Esophagus squamous epithelium (tissue), 5 donors: ENCODE results near the gene MRM2. TPM values are rescaled to one million over a fixed set of nuclear protein-coding genes. Genes with fewer than 3 reads are reported as not detected.

Experiments
- DNase-seq: peaks from one replicate; lab custom pipeline; 2025; lab: John Stamatoyannopoulos, UW
- H3K27ac ChIP-seq, 4 donors: fragments of 200-600 bp; sonication (generic); one replicate each; pipeline ENCODE4 v1.5.1; 2016 to 2019; ENCODE audit warnings: mild to moderate bottlenecking in 1 of 4
- H3K27me3 ChIP-seq, 4 donors: fragments of 200-600 bp; sonication (generic); 1 replicate in 3 of 4; 2 replicates in 1 of 4; pipeline versions ENCODE4 v1.5.1 to v1.6.0; 2017 to 2021; ENCODE audit warnings: antibody characterized with exemption in 1 of 4
- H3K36me3 ChIP-seq, 3 donors: fragments of 200-600 bp; sonication (generic); one replicate each; pipeline ENCODE4 v1.5.1; 2016 to 2019
- H3K4me1 ChIP-seq, 3 donors: fragments of 200-600 bp; sonication (generic); one replicate each; pipeline ENCODE4 v1.5.1; 2017 to 2019
- H3K4me3 ChIP-seq, 4 donors: fragments of 200-600 bp; sonication (generic); 1 replicate in 3 of 4; 2 replicates in 1 of 4; pipeline ENCODE4 v1.5.1; 2016 to 2019; ENCODE audit warnings: mild to moderate bottlenecking in 2 of 4, moderate library complexity in 1 of 4
- H3K9me3 ChIP-seq, 3 donors: fragments of 200-600 bp; sonication (generic); one replicate each; pipeline ENCODE4 v1.5.1; 2016 to 2019
- POLR2A ChIP-seq, 4 donors: fragments of 450-650 bp; IDR thresholded peaks; one replicate each; pipeline ENCODE4 v1.6.1; 2017; ENCODE audit warnings: antibody characterized with exemption in 4 of 4, mild to moderate bottlenecking in 4 of 4, moderate library complexity in 3 of 4
- WGBS, 2 donors: methylation state at CpG; one replicate each; pipeline ENCODE4 v1.1.5; 2018; 5-methylcytosine and 5-hydroxymethylcytosine counted together
- intact Hi-C: fragments of 100-400 bp; cut with DNase I; formaldehyde crosslinking; loops from one replicate; pipeline ENCODE4 v1.15.0; 2022
- total RNA-seq, 4 donors: library from RNA; depleted of rRNA; stranded (reverse); fragments of >200 nt; gene quantifications; one replicate each; pipeline ENCODE4 v1.1.0, GENCODE V29; 2016
- TF ChIP-seq, protein P1 (sequence below), 6 experiments: fragments of 450-650 bp in 4 of 6; fragments of 200-600 bp in 2 of 6; sonication (generic) in 2 of 6; IDR thresholded peaks; one replicate each; pipeline ENCODE4 v1.5.1; 2016 to 2019; ENCODE audit warnings: antibody characterized with exemption in 6 of 6, mild to moderate bottlenecking in 4 of 6, moderate library complexity in 4 of 6
- donor health status: DM: yes; HTN: yes; CAD: no.

MRM2 gene
- total RNA-seq, 4 donors from 2014 or later: 16.8 to 31.5 (median 17.9) TPM

DNA sequence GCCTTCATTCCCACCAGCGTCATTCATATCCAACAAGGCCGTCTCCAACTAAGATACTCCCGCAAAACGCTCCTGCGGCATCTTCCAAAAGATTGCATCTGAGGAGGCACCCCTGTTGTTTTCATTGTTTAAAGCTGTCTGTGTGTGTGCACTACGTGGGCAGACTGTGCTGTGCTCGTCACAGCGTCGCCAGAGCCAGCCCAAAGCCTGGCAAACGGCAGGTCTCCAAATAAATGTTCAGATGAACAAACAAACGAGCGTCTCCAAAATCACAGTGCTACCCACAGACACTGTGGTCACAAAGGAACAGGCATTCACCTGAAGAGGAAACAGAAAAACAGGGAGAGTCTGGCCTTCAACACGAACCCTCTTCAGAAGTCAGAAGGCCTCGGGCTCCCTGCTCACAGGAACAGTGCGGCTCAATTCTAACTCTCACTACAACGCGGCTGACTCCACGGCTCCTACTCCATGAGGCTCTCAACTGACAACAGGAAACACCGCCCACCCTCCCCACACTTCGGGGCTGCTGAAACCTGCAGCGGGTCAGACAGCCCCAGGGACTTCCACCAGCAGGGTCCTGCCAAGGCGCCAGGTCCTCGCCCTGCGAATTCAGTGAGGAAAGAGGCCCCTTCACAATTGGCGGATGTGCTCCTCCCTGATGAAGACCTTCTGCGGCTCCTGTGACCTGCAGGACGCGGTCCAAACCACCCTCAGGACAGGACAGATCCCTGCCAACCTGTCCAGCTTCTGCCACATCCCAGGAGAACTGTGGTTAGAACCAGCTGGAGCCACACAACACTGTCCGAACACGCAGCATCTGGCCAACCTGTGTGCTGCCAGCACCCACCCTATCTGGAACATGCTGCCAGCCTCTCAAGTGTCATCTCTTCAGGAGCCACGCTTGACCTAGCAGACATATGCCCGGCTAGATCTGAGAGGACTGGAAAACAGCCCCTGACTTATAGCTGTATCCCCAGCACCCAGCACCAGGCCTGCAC, 45.3 kb downstream of the MRM2 start:
- 82 to 85% methylated on average over 10 to 16 of the region's 32 CpGs for WGBS, 2 donors
- DNase-seq: no peak
- peaks cover 0 to 56% (median 9%) of the 10 kb centered on the region in 3 donors for H3K36me3 ChIP-seq
- no peaks in the 10 kb centered on the region for H3K9me3 ChIP-seq
- intact Hi-C loops: no loop called here
- H3K4me1 ChIP-seq: peaks cover 0 to 15% (median 5%) of the 10 kb centered on the region in 3 donors
- no peak overlapping the region for H3K27ac ChIP-seq
- H3K27me3 ChIP-seq: no peaks in the 10 kb centered on the region
- no peak overlapping the region for H3K4me3 ChIP-seq
- no peak for TF ChIP-seq POLR2A (IDR thresholded peaks at IDR 0.05)
- TF ChIP-seq, protein P1, sequence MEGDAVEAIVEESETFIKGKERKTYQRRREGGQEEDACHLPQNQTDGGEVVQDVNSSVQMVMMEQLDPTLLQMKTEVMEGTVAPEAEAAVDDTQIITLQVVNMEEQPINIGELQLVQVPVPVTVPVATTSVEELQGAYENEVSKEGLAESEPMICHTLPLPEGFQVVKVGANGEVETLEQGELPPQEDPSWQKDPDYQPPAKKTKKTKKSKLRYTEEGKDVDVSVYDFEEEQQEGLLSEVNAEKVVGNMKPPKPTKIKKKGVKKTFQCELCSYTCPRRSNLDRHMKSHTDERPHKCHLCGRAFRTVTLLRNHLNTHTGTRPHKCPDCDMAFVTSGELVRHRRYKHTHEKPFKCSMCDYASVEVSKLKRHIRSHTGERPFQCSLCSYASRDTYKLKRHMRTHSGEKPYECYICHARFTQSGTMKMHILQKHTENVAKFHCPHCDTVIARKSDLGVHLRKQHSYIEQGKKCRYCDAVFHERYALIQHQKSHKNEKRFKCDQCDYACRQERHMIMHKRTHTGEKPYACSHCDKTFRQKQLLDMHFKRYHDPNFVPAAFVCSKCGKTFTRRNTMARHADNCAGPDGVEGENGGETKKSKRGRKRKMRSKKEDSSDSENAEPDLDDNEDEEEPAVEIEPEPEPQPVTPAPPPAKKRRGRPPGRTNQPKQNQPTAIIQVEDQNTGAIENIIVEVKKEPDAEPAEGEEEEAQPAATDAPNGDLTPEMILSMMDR (IDR thresholded peaks at IDR 0.05): no peak

DNA sequence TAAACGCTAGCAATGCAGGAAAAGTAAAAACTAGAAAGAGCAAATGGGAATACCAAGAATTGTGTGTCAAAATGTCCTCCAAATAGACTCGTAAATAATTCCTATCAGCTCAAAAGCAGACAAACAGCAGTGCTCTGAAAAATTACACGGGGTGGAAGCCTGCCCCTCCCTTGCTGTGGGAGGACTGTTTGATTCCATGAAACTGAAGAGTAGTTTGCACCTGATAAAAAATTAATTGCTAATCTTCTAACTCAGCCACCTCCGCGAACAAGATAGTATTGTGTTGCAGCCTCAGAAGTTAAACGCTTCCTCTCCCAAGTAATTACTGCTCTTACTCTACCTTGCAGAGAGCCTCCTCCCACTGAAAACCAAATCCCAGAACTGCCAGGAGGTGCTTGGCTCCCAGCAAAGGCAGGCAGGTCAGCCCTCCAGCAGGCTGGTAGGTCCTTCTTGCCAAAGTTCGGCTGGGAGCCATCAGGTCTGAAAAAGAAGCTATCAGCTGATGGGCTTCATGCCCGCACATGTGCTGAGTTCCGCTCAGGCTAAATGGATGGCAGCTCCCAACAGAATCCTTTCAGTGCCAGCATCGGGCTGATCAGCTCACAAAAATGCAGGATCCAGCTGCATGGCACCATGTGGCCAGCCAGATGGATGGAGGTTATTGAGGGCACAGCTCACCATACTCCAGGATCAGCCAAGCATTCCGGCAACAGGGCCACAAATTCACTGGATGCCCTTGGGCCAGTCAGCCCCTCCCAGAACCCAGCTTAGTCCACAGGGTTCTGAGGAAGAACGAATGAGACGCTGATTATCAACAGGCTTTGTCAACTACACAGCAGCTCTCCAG, 46.4 kb downstream of the MRM2 start:
- no peak for DNase-seq
- Histone ChIP-seq H3K27me3 (no peaks in the 10 kb centered on the region), H3K9me3 (no peaks in the 10 kb centered on the region), H3K27ac (no peak overlapping the region), H3K4me1 (peaks cover 0 to 15% (median 5%) of the 10 kb centered on the region in 3 donors), H3K4me3 (no peak overlapping the region), H3K36me3 (peaks cover 0 to 51% (median 7%) of the 10 kb centered on the region in 3 donors)
- TF ChIP-seq, protein P1 (IDR thresholded peaks at IDR 0.05): no peak
- TF ChIP-seq POLR2A (IDR thresholded peaks at IDR 0.05): no peak
- intact Hi-C loops: no loop called here
- 53 to 57% methylated on average over 10 to 11 of the region's 13 CpGs for WGBS, 2 donors

DNA sequence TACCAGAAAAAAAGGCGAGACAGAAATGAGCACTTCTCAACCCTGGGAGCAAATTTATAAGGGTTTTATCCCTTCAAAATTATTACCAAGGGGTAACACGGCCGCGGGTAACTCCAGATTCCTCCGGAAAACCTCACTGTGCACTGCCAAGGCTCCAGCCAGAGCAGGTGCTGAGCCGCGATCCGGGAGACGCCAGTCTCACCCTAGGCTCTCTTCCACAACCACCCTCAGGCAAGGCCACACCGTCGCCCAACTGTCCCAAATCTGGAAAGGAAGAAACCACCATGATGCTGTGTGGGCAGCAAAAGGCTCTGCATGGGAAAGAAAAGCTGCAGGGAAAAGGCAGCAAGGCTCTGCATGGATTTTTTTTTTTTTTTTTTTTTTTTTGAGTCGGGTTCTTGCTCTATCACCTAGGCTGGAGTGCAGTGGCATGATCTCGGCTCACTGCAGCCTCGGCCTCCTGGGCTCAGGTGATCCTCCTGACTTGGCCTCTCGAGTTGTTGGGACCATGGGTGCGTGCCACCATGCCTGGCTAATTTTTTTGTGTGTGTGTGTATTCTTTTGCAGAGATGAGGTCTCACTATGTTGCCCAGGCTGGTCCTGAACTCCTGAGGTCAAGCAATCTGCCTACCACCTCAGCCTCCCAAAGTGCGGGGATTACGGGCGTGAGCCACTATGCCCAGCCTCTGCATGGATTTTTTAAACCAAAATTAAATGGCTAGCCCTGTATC, 48.3 kb downstream of the MRM2 start:
- H3K4me1 ChIP-seq: peaks cover 0 to 15% (median 5%) of the 10 kb centered on the region in 3 donors
- WGBS, 2 donors: 87 to 91% methylated on average over 14 to 16 of the region's 19 CpGs
- intact Hi-C loops: no loop called here
- no peak overlapping the region for H3K4me3 ChIP-seq
- peaks cover 0 to 4% (median 0%) of the 10 kb centered on the region in 3 donors for H3K9me3 ChIP-seq
- H3K36me3 ChIP-seq: peaks cover 0 to 38% (median 0%) of the 10 kb centered on the region in 3 donors
- no peak overlapping the region for H3K27ac ChIP-seq
- H3K27me3 ChIP-seq: no peaks in the 10 kb centered on the region
- no peak for DNase-seq
- TF ChIP-seq, protein P1 (IDR thresholded peaks at IDR 0.05): no peak
- TF ChIP-seq POLR2A (IDR thresholded peaks at IDR 0.05): no peak

- TF ChIP-seq, protein P1 (IDR thresholded peaks at IDR 0.05): no peak
- TF ChIP-seq POLR2A (IDR thresholded peaks at IDR 0.05): no peak
- intact Hi-C loops: no loop called here
- H3K27me3 ChIP-seq: no peaks in the 10 kb centered on the region
- H3K36me3 ChIP-seq: peaks cover 0 to 31% (median 0%) of the 10 kb centered on the region in 3 donors
- no peak overlapping the region for H3K4me3 ChIP-seq
- no peak overlapping the region for H3K27ac ChIP-seq
- peaks cover 0 to 15% (median 5%) of the 10 kb centered on the region in 3 donors for H3K4me1 ChIP-seq
- H3K9me3 ChIP-seq: peaks cover 0 to 4% (median 0%) of the 10 kb centered on the region in 3 donors
- 73 to 84% methylated on average over 10 to 15 of the region's 18 CpGs for WGBS, 2 donors
- DNase-seq: no peak
Measured at GRCh38 chr7:2192831-2193534, 49.0 kb downstream of the MRM2 start.
